Uterus (tissue), 2 donors: ENCODE results near the gene GPRC5C.

Experiments used
- POLR2A ChIP-seq, 2 donors: fragments of 450-650 bp; IDR thresholded peaks; one replicate each; pipeline ENCODE4 v1.6.1; 2016; ENCODE audit warnings: antibody characterized with exemption in 2 of 2, mild to moderate bottlenecking in 1 of 2, moderate library complexity in 1 of 2
- TF ChIP-seq, protein P1 (sequence below), 4 experiments: fragments of 200-600 bp in 2 of 4; fragments of 450-650 bp in 2 of 4; sonication (generic) in 2 of 4; IDR thresholded peaks; one replicate each; pipeline ENCODE4 v1.5.1; 2016 to 2019; ENCODE audit warnings: antibody characterized with exemption in 4 of 4, mild to moderate bottlenecking in 2 of 4, moderate library complexity in 1 of 4

DNA sequence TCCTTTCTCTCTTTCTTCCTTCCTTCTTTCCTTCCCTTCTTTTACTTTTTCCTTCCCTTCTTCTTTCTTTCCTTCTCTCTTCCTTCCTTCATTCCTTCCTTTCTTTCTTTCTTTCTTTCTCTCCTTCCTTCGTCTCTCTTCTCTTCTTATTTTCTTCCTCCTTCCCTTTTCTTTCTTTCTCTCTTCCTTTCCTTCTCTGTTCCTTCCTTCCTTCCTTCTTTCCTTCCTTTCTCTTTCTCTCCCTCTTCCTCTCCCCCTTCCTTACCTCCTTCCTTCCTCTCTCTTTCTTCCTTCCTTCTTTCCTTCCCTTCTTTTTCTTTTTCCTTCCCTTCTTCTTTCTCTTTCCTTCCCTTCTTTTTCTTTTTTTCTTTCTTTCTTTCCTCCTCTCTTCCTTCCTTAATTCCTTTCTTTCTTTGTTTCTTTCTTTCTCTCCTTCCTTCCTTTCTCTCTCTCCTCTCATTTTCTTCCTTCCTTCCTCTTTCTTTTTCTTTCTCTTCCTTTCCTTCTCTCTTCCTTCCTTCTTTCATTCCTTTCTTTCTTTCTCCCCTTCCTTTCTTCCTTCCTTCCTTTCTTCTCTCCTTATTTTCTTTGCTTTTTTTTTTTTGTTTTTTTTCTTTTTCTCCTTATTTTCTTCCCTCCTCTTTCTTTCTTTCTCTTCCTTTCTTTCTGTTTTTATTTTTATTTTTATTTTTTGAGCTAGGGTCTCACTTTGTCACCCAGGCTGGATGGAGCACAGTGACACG, 41.8 kb upstream of the GPRC5C start:
- TF ChIP-seq, protein P1, sequence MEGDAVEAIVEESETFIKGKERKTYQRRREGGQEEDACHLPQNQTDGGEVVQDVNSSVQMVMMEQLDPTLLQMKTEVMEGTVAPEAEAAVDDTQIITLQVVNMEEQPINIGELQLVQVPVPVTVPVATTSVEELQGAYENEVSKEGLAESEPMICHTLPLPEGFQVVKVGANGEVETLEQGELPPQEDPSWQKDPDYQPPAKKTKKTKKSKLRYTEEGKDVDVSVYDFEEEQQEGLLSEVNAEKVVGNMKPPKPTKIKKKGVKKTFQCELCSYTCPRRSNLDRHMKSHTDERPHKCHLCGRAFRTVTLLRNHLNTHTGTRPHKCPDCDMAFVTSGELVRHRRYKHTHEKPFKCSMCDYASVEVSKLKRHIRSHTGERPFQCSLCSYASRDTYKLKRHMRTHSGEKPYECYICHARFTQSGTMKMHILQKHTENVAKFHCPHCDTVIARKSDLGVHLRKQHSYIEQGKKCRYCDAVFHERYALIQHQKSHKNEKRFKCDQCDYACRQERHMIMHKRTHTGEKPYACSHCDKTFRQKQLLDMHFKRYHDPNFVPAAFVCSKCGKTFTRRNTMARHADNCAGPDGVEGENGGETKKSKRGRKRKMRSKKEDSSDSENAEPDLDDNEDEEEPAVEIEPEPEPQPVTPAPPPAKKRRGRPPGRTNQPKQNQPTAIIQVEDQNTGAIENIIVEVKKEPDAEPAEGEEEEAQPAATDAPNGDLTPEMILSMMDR (IDR thresholded peaks at IDR 0.05), result no peak
- no peak for TF ChIP-seq POLR2A (IDR thresholded peaks at IDR 0.05)
